H7 (cell line): ENCODE results near the gene HEATR5B. TPM values are rescaled to one million over a fixed set of nuclear protein-coding genes. Genes with fewer than 3 reads are reported as not detected.
"Not testable (repeated sequence)": the region's sequence is repeated elsewhere in the genome, so short reads cannot be mapped to it uniquely, and the experiment has no call there.

Source experiments
- DNase-seq: peaks from one replicate; pipeline ENCODE4 v3.0.0; 2012
- H3K27me3 ChIP-seq: 2 replicates; pipeline ENCODE4 v1.6.0; 2011; ENCODE audit warnings: mild to moderate bottlenecking, low read length; ENCODE audit not compliant: control insufficient read depth, insufficient read depth
- H3K36me3 ChIP-seq: replicated peaks from 2 replicates; pipeline ENCODE4 v1.5.1; 2011; ENCODE audit warnings: low read length; ENCODE audit not compliant: control insufficient read depth, insufficient read depth
- H3K4me3 ChIP-seq: 2 replicates; pipeline ENCODE4 v1.5.1; 2011; ENCODE audit warnings: low read depth, mild to moderate bottlenecking, control low read depth, low read length, moderate library complexity; ENCODE audit not compliant: insufficient read depth
- total RNA-seq: library from RNA; depleted of rRNA; stranded (reverse); fragments of >200 nt; shearing (Covaris generic); gene quantifications from 2 replicates; pipeline ENCODE4 v1.2.3, GENCODE V29; 2014; rRNA removed

HEATR5B gene
- total RNA-seq, 1 experiment from 2014 or later: 10.5 TPM

- no peak overlapping the region for H3K4me3 ChIP-seq
- H3K36me3 ChIP-seq: no peaks in the 10 kb centered on the region
- no peaks in the 10 kb centered on the region for H3K27me3 ChIP-seq
Measured at GRCh38 chr2:36954977-36955607, 129.1 kb downstream of the HEATR5B start.

GRCh38 chr2:36952748-36953197 lies 131.4 kb downstream of the HEATR5B start:
- Histone ChIP-seq H3K27me3 (no peaks in the 10 kb centered on the region), H3K36me3 (no peaks in the 10 kb centered on the region), H3K4me3 (no peak overlapping the region)
- peak; percentile 26 for DNase-seq

More at GRCh38 chr2:36954977-36955607, 129.1 kb downstream of the HEATR5B start:
- no peak for DNase-seq

GRCh38 chr2:36951574-36951973 lies 132.6 kb downstream of the HEATR5B start:
- Histone ChIP-seq H3K36me3 (no peaks in the 10 kb centered on the region), H3K27me3 (no peaks in the 10 kb centered on the region), H3K4me3 (no peak overlapping the region)
- DNase-seq: no peak

- no peak for DNase-seq
- Histone ChIP-seq H3K4me3 (no peak overlapping the region), H3K36me3 (no peaks in the 10 kb centered on the region), H3K27me3 (no peaks in the 10 kb centered on the region)
Measured at GRCh38 chr2:36951027-36951518, 133.1 kb downstream of the HEATR5B start.

- no peaks in the 10 kb centered on the region for H3K27me3 ChIP-seq
- no peak for DNase-seq
- H3K4me3 ChIP-seq: no peak overlapping the region
- no peaks in the 10 kb centered on the region for H3K36me3 ChIP-seq
Measured at GRCh38 chr2:36949845-36950244, 134.3 kb downstream of the HEATR5B start.

- not testable (repeated sequence) for DNase-seq, H3K27me3 ChIP-seq, H3K4me3 ChIP-seq, H3K36me3 ChIP-seq
Measured at GRCh38 chr2:36945240-36945639, 138.9 kb downstream of the HEATR5B start.

GRCh38 chr2:36941867-36942266 lies 142.3 kb downstream of the HEATR5B start:
- Histone ChIP-seq H3K36me3 (no peaks in the 10 kb centered on the region), H3K4me3 (no peak overlapping the region), H3K27me3 (no peaks in the 10 kb centered on the region)
- DNase-seq: no peak

GRCh38 chr2:36936526-36936925 lies 147.6 kb downstream of the HEATR5B start:
- DNase-seq, H3K36me3 ChIP-seq: not testable (repeated sequence)

GRCh38 chr2:36931688-36932087 lies 152.5 kb downstream of the HEATR5B start:
- not testable (repeated sequence) for H3K4me3 ChIP-seq, H3K27me3 ChIP-seq, DNase-seq, H3K36me3 ChIP-seq

More at GRCh38 chr2:36936526-36936925, 147.6 kb downstream of the HEATR5B start:
- not testable (repeated sequence) for H3K27me3 ChIP-seq, H3K4me3 ChIP-seq

Other genes with a start within 250 kb of the HEATR5B start
- gene STRN, start 117.8 kb downstream of the HEATR5B start, total RNA-seq: 17.4 and 17.9 TPM in 2 replicates
- gene GPATCH11, start 146 bp upstream of the HEATR5B start, total RNA-seq: 4.8 and 5.1 TPM in 2 replicates
- 12.7 and 16.2 TPM in 2 replicates for gene EIF2AK2, start 72.6 kb upstream of the HEATR5B start, total RNA-seq
- not detected in 2 replicates for gene SULT6B1, start 104.3 kb upstream of the HEATR5B start, total RNA-seq
- gene CEBPZOS, start 112.1 kb upstream of the HEATR5B start, total RNA-seq: 45.9 and 56.7 TPM in 2 replicates
- gene CEBPZ, start 147.2 kb upstream of the HEATR5B start, total RNA-seq: 74.2 and 111 TPM in 2 replicates
- gene NDUFAF7, start 147.3 kb upstream of the HEATR5B start, total RNA-seq: 28.8 and 44.1 TPM in 2 replicates
- gene PRKD3, start 240.5 kb upstream of the HEATR5B start, total RNA-seq: 65.8 and 69.7 TPM in 2 replicates